HG02759 (cell line): ENCODE data around the gene C9.
A peak's percentile ranks its signal among the peaks of the same experiment; 100 is the strongest.
"Not testable (repeated sequence)": the region's sequence is repeated elsewhere in the genome, so short reads cannot be mapped to it uniquely, and the experiment has no call there.

ENCODE experiments used
- ATAC-seq: cut with Tn5 transposase; IDR thresholded peaks from one replicate; pipeline ENCODE4 v1.9.1; 2021; ENCODE audit warnings: mild to moderate bottlenecking, moderate library complexity; ENCODE audit not compliant: unreplicated experiment

The C9 gene

DNA sequence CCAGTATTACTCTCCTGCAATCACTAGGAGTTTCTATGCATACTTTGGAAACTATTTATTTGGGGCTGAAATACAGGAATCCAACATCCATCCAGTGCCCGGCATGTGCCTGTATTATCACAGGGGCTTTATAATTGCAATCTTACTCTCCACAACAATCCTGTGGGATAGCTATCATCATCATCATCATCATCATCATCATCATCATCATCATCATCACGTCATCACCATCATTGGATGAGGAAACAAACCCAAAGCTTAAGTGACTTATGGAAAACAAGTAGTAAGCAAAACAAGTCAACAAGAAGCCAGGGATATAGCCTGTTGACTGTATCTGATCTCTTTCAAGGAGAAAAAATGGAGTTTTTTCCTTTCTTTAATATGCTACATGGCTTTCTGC, 97.1 kb downstream of the C9 start:
- no peak for ATAC-seq

- ATAC-seq: no peak
These were observed 97.9 kb downstream of the C9 start for GRCh38 chr5:39266442-39266841.

- ATAC-seq: peak; percentile 90
These were observed 99.8 kb downstream of the C9 start for GRCh38 chr5:39264528-39264927.

DNA sequence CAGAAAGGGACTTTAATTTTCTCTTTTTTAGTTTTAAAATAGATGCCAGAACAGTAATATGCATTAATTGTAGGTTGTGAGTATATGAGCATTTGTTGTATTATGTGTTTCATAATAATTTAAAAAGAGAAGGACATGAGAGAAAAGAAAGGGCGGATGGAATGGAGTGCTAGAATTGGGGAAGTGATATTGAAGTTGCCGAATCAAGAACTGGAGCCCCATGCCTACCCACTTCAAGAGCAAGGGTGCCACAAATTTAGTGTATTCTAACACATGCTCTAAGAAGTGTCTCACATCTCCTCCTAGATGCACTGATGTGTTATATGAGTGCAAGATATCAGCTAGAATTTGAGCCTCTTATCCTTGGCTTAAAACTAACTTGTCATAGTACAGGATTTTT, 101.3 kb downstream of the C9 start:
- no peak for ATAC-seq

DNA sequence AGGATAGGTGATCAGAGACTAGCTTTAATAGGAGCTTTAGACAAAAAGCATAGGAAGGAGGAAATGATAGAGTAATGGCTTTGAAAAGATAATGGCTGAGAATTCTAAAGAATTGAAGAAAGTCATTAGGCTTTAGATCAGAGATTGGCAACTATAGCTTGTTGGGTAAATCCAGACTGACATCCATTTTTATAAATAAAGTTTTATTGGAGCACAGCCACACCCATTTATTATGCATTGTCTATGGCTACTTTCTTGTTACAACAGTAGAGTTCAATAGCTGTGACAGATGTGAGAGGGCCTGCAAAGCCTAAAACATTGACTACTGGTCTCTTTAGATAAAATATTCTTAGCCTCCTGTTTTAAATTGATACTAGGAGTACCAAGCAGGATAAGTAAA, 104.2 kb downstream of the C9 start:
- ATAC-seq: no peak

GRCh38 chr5:39257554-39257953, 106.7 kb downstream of the C9 start:
- no peak for ATAC-seq

- ATAC-seq: peak; percentile 63
These were observed 107.6 kb downstream of the C9 start for GRCh38 chr5:39256477-39257235.

GRCh38 chr5:39255406-39255805, 108.9 kb downstream of the C9 start:
- ATAC-seq: no peak

DNA sequence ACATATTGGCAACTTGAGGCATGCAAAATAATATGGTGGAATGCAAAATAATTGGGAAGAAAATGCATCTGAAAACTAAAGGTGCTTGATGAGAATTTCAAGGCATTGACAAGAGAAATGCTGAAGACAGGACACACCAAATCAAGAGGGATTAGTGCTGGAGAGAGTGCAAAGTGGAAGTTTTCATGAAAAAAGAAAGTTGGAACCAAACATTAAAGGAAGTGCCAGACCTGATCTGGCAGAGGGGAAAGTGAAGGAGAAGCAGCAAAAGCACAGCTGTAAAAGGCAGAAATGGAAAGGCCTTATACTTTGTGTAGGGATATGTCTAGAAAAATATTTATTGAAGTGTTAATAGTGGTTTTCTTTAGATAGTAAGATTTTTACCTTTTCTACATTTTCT, 109.6 kb downstream of the C9 start:
- no peak for ATAC-seq

DNA sequence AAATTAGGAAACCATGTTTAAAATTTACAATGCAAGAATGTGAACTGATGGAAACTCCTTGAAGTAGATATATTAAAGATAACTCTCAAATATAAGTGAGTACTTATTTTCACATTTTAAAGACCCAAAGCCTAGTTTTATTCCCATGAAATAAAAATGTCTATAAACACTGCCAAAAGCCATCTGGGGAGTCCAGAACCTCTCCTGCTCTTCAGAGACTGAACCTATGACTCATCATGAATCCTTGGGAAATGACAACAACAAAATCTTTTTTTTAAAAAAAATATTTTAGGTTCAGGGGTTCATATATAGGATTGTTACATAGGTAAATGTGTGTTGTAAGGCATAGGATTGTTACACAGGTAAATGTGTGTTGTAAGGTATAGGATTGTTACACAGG, 111.1 kb downstream of the C9 start:
- ATAC-seq: no peak

DNA sequence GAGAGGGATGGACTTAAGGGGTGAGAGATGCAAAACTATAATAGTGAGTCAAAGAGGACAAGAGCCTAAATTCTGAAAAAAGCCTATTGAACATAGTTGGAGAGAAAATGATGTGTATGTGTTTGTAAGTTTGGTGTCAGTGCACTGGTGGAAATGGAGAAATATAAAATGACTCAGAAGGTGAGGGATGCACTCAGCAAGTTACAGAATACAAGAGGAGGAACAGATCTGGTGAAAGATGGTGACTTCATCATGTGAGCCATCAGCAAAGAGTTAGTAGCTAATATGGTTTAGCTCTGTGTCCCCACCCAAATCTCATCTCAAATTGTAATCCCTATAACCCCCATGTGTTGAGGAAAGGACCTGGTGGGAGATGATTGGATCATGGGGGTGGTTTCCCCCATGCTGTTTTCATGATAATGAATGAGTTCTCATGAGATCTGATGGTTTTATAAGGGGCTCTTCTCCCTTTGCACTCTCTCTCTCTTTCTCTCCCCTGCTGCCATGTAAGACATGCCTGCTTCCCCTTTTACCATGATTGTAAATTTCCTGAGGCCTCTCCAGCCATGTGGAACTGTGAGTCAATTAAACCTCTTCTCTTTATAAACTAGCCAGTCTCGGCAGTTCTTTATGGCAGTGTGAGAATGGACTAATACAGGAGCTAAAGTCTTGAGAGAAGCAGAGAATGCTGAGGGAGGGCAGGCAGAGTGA, 114.6 kb downstream of the C9 start:
- ATAC-seq: no peak

DNA sequence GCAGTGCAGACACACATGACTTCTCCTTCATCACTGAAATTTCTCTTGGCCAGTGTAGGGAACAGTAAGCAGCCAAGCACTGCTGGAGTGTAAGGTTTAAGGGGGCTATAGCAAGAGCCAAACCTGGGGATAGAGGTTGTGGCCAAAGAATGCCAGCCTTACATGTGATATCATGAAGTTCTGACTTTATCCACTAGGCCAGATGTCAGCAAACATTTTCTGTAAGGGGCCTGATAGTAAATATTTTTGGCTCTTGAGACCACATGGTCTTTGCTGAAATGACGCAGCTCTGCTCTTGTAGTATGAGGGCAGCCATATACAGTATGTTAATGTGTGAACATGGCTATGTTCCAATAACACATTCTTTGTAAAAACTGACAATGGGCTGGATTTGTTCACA, 115.2 kb downstream of the C9 start:
- no peak for ATAC-seq

- no peak for ATAC-seq
These were observed 123.5 kb downstream of the C9 start for GRCh38 chr5:39240750-39241149.

- no peak for ATAC-seq
These were observed 125.8 kb downstream of the C9 start for GRCh38 chr5:39238366-39239105.

DNA sequence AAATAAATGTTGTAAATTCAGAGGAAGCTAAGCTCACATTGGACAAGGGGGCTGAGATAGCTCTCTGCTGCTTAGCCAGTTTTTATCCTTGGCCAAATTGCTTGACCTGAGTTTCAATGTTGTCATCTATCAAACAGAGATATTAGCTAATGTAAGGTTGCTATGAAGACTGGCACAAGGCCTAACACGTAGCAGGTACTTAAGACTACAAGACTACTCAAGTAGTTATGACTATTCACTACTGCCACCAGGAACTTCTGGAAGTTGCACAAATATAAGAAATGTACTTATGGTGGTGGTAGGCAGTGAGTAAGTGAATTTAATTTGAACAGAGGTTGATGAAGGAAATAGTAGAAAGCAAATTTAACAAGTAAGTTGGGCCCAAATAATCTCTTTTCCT, 127.6 kb downstream of the C9 start:
- no peak for ATAC-seq

- no peak for ATAC-seq
These were observed 128.6 kb downstream of the C9 start for GRCh38 chr5:39235648-39236047.

DNA sequence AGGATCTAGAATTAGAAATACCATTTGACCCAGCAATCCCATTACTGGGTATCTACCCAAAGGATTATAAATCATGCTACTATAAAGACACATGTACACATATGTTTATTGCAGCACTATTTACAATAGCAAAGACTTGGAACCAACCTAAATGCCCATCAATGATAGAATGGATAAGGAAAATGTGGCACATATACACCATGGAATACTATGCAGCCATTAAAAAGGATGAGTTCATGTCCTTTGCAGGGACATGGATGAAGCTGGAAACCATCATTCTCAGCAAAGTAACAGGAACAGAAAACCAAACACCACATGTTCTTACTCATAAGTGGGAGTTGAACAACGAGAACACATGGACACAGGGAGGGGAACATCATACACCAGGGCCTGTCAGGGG, 129.8 kb downstream of the C9 start:
- not testable (repeated sequence) for ATAC-seq
